ENCODE measurements around the gene C16orf46. TPM values are rescaled to one million over a fixed set of nuclear protein-coding genes. Genes with fewer than 3 reads are reported as not detected.

C16orf46 gene
- total and polyA plus RNA-seq, 9 of the 15 experiments (the other 6 are each of a cell fraction or from before 2014, with no cell fraction given), result 0.10 to 0.98 (median 0.41) TPM; not detected in 1

- ATAC-seq (no peak), DNase-seq (ENCODE audit: extremely low read depth in 1 of 4, low spot score in 3 of 4) (no peak), FAIRE-seq (no peak)
- Histone ChIP-seq H3K79me2 (ENCODE audit: control insufficient read depth, insufficient read depth, low read length) (no peaks in the 10 kb centered on the region), H3K9me3 (replicated peaks; ENCODE audit: control insufficient read depth, insufficient read depth, low read depth, low read length) (no peaks in the 10 kb centered on the region), H3K4me2 (ENCODE audit: insufficient read depth, low read length) (no peak overlapping the region), H2AFZ (ENCODE audit: low read depth, low read length) (no peak overlapping the region), H3K27me3 (ENCODE audit: control insufficient read depth in 2 of 2, insufficient read depth in 2 of 2, low read length in 2 of 2) (no peaks in the 10 kb centered on the region; a peak in 1 of 5 replicates), H3K9ac (ENCODE audit: insufficient read depth in 1 of 2, low read depth in 2 of 2, low read length in 2 of 2) (peak overlapping the region in 1 of 2 experiments; percentile 61; a peak in 1 of 4 replicates), H3K9me1 (ENCODE audit: control insufficient read depth, insufficient read depth, low read length) (no peaks in the 10 kb centered on the region), H3K27ac (ENCODE audit: extremely low read depth, low read depth, low read length) (no peak overlapping the region), H4K20me1 (replicated peaks; ENCODE audit: control insufficient read depth, insufficient read depth, low read length) (no peaks in the 10 kb centered on the region), H3K4me3 (no peak overlapping the region), H3K36me3 (ENCODE audit: control insufficient read depth, insufficient read depth, low read length) (no peaks in the 10 kb centered on the region), H3K4me1 (replicated peaks in 1 of 2; ENCODE audit: control insufficient read depth in 2 of 2, insufficient read depth in 2 of 2, low read length in 2 of 2) (peaks cover 3 to 5% of the 10 kb centered on the region in 2 experiments; a peak in 3 of 5 replicates)
- intact Hi-C loops (cut with micrococcal nuclease) (no loop called here), in situ Hi-C loops (cut with MboI) (no loop called here)
- WGBS (ENCODE audit: insufficient coverage, low coverage, missing lambda C conversion rate), result 48% methylated on average over 10 of the region's 10 CpGs
- ChIA-PET CTCF (ENCODE audit: low intra/inter-chr PET ratio) (no interaction called here), POLR2A (interaction anchor here (0.6 to 0.7 kb wide), 2 partner anchors 30 to 423 kb away, joined by 3 read pairs; no protein-coding TSS in a partner anchor)
- no TSS peak for BruUV-seq (replicated peaks)
- TF ChIP-seq ZNF77 (CRISPR knock-in tag; IDR thresholded peaks at IDR 0.05), result no peak
Observed at GRCh38 chr16:81061307-81061640, 15.8 kb downstream of the C16orf46 start.

- no peaks in the 10 kb centered on the region for H4K20me1 ChIP-seq (replicated peaks; ENCODE audit: control insufficient read depth, insufficient read depth, low read length)
- FAIRE-seq, result no peak
- H3K9me3 ChIP-seq (replicated peaks; ENCODE audit: control insufficient read depth, insufficient read depth, low read depth, low read length), result no peaks in the 10 kb centered on the region
- CTCF ChIA-PET (ENCODE audit: low intra/inter-chr PET ratio), result no interaction called here
- no peaks in the 10 kb centered on the region for H3K79me2 ChIP-seq (ENCODE audit: control insufficient read depth, insufficient read depth, low read length)
- no peak for ATAC-seq
- DNase-seq (ENCODE audit: extremely low read depth in 1 of 4, low spot score in 3 of 4), result no peak
- H3K9me1 ChIP-seq (ENCODE audit: control insufficient read depth, insufficient read depth, low read length), result no peaks in the 10 kb centered on the region
- 46% methylated on average over 13 of the region's 14 CpGs for WGBS (ENCODE audit: insufficient coverage, low coverage, missing lambda C conversion rate)
- no peak overlapping the region for H3K9ac ChIP-seq (ENCODE audit: insufficient read depth in 1 of 2, low read depth in 2 of 2, low read length in 2 of 2)
- H3K36me3 ChIP-seq (ENCODE audit: control insufficient read depth, insufficient read depth, low read length), result no peaks in the 10 kb centered on the region
- H2AFZ ChIP-seq (ENCODE audit: low read depth, low read length), result no peak overlapping the region
- in situ Hi-C loops (cut with MboI) (no loop called here), intact Hi-C loops (cut with micrococcal nuclease) (no loop called here)
- POLR2A ChIA-PET, result interaction anchor here (0.6 kb wide), 1 partner anchor 1201 kb away, joined by 4 read pairs; no protein-coding TSS in a partner anchor
- H3K4me2 ChIP-seq (ENCODE audit: insufficient read depth, low read length), result no peak overlapping the region
- no peak overlapping the region for H3K4me3 ChIP-seq
- no TSS peak for BruUV-seq (replicated peaks)
- no peak overlapping the region for H3K27ac ChIP-seq (ENCODE audit: extremely low read depth, low read depth, low read length)
- H3K4me1 ChIP-seq (replicated peaks in 1 of 2; ENCODE audit: control insufficient read depth in 2 of 2, insufficient read depth in 2 of 2, low read length in 2 of 2), result peaks cover 3 to 5% of the 10 kb centered on the region in 2 experiments; a peak in 3 of 5 replicates
- no peaks in the 10 kb centered on the region; a peak in 1 of 5 replicates for H3K27me3 ChIP-seq (ENCODE audit: control insufficient read depth in 2 of 2, insufficient read depth in 2 of 2, low read length in 2 of 2)
- no peak for TF ChIP-seq ZFX (CRISPR knock-in tag; IDR thresholded peaks at IDR 0.05)
- no peak for TF ChIP-seq CUX1 (CRISPR knock-in tag; IDR thresholded peaks at IDR 0.05)
- TF ChIP-seq NCOA6 (IDR thresholded peaks at IDR 0.05), result no peak
- no peak for TF ChIP-seq SNAPC5 (CRISPR knock-in tag; IDR thresholded peaks at IDR 0.05)
- no peak for TF ChIP-seq SREBF1 (IDR thresholded peaks at IDR 0.05; ENCODE audit: borderline replicate concordance, low read depth, low read length)
- no peak for TF ChIP-seq MYC (IDR thresholded peaks at IDR 0.05; ENCODE audit: low read depth, low read length)
- TF ChIP-seq MYC (CRISPR knock-in tag; IDR thresholded peaks at IDR 0.05; ENCODE audit: borderline replicate concordance, low read depth), result no peak
- no peak for TF ChIP-seq KDM5B (IDR thresholded peaks at IDR 0.05; ENCODE audit: insufficient replicate concordance, low read depth, low read length)
- TF ChIP-seq FOXK2 (conservative IDR thresholded peaks at IDR 0.05 in 1 of 2, IDR thresholded peaks at IDR 0.05 in 1 of 2; ENCODE audit: low read depth in 2 of 2), result no peak
Observed at GRCh38 chr16:81060576-81061306, 16.3 kb downstream of the C16orf46 start.
